ENCODE data around the gene PAX2.

Gene PAX2

DNA sequence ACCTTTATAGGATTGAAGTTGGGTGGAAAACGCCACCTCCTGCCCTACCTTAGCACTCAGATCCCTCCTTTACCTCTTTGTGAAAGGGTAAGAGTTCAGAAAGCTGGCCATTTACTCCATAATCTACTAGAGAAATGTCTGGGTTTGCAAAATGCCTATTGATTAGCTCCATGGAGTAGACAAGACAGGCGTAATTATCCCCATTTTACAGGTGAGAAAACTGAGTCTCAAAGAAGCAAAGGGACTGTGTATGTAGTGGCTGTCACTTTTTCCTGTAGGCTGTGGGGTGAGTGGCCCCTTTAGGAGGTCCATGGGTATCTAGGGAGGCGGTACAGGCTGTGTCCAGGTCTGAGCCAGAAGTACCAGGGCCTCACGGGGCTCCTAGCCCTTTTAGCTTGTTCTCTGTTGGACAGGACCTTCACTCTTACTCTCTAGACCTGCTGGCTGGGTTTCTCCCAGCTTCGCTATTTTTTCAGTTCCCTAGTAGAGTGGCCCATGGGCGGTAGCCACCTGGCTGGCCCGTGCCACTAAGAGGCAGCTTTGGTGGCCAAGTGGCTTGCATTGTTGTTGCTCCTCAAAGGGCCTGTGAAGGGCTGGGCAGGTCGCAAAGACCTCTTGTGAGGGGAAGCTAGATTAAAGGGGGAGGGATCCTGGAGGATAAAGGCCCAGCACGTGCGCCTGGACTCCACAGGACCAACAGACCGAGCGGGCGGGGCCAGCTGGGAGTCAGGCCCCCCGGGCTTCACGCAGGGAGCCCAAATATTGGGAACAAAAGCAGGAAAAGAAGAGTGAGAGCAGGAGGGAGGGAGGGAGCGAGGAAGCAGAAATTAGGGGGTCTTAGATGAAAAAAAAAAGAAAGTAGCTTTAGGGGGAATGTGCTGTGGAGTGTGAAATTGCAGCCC, 4.7 kb upstream of the PAX2 start:
- no peak for DNase-seq

DNA sequence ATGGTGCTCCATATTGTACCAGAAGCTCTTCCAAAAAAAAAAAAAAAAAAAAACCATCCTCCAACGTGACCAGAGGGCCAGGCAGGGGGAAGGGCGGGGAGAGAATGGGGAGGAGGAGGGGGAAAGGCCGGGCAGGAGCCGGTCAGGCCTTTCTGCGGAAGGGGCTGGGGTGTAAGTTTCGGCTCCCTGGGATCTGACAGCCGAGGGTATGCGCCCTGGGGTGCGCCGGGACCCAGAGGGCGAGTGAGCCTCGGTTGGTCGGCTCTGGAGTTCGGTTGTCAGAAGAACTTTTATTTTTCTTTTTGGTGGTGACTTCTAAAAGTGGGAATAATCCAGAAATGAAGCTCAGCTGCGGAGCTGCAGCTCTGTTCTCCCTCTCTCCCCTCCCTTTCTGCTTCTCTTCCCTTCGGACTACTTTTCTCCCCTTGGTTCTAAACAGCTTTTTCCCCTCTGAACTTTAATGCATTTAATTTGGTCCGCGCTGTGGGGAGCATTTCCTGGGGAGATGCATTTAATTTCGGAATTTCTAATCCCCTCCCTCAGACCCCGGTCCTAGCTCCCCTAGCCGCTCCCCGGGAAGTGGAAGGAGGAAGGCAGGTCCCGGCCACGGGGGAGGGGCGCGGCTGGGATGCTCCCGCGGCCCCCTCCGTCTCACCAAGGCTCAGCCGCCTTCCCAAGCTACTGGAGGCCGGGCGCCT, 3.9 kb upstream of the PAX2 start:
- no peak for DNase-seq

- no peak for DNase-seq
Observed at GRCh38 chr10:100742076-100742771, 3.2 kb upstream of the PAX2 start.

DNA sequence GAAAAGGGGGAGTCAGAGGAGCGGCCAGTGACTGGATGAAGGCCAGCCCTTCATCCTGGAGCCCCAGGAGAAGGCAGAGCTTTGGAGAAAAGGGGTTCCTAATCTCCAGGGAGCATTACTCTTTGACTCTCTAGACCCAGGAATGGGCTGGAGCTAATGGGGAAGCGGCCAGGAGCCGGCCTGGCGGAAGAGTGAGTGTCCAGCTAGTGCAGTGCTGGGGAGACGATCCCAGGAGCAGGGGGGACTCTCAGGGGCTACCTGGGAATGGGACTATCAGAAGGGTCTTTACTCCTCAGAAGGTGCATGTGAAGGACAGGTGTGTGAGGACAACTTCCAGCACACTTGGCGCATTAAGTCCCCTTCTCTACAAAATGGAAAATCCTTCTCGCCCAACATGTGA, 2.4 kb upstream of the PAX2 start:
- DNase-seq: no peak

- DNase-seq: peak; percentile 53 to 81
Observed at GRCh38 chr10:100743626-100744135, 1.7 kb upstream of the PAX2 start.

DNA sequence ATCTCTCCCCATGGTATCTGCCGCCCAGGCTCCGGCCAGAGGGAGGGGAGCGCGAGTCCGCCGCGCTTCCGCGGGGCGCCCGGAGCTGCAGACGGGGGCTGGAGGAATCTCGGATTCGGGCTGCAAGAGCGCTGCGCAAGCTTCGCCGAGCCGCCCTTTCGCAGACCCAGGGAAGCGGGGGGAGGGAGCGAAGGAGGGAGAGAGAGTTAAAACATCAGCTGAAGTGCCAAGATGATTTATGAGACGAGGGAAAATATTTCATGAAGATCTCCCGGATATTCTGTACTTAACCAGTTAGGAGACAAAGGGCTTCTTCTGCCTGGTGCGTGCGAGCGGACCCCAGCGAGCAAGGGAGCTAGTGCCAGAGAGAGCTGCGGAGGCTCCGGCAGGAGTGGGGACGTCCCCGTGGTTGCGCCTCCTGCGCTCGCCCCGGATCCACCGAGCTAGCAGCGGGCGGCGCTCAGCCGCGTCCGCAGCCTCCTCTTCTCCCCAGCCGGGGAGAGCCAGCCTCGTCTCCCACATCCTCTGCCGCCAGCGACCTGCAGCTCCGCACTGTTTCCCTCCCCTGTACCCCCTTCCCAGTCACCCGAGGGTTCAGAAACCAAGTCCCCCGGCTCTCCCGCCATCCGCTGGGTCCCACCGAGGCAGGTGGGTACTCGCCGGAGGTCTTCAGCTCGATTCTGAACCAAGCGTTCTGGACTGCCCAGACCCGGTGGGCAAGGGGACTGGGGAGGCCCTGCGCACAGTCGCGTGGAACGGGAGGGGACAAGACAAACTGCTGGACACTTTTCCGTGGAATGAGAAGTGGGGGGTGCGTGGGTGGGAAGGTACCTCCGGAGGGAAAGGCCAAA, 1.0 kb upstream of the PAX2 start:
- DNase-seq: no peak

- no peak for DNase-seq
Observed at GRCh38 chr10:100745882-100746783, 751 bp downstream of the PAX2 start.

GRCh38 chr10:100746784-100747455, 1.5 kb downstream of the PAX2 start:
- no peak for DNase-seq

- no peak for DNase-seq
Observed at GRCh38 chr10:100747456-100748230, 2.3 kb downstream of the PAX2 start.

DNA sequence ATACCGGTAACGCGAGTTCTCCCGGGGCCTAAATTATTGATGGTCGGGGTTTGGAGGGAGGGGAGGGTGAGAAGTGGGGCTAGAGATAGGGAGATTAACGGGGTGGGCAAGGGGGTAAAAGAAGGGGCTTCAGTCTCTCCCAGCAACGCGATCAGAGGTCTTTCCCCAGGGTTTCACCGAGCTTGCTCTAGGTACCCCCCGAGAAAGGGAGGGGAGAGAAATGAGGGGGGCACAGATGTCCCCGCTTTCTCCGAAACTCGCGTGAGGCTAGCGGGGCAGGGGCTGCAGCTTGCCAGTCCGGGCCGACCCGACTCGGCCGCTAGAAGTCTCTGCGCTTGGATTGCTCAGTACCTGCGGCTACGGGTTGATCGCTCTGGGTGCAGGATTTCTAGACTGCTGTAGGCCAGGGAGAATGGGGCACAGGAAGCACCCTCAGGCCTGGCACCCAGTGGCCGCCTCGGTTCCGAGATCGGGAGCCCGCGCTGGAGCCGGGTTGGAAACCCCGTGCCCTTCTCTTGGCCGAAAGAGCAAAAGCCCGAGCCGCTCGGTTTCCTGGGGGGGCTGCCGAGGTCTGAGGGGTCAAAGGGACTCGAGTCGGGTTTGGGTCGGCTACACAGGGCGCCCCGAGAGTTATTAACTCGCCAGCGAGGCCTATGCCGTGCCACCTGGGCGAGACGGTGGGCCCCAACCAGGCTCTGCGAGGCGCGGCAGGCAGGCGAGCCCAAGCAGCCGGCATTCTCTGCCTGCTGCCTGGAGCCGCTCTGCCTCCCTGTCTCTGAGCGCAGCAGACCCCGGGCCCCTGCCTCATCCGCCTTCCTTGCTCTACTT, 3.1 kb downstream of the PAX2 start:
- DNase-seq: no peak

- no peak for DNase-seq
Observed at GRCh38 chr10:100749059-100749308, 3.6 kb downstream of the PAX2 start.

DNA sequence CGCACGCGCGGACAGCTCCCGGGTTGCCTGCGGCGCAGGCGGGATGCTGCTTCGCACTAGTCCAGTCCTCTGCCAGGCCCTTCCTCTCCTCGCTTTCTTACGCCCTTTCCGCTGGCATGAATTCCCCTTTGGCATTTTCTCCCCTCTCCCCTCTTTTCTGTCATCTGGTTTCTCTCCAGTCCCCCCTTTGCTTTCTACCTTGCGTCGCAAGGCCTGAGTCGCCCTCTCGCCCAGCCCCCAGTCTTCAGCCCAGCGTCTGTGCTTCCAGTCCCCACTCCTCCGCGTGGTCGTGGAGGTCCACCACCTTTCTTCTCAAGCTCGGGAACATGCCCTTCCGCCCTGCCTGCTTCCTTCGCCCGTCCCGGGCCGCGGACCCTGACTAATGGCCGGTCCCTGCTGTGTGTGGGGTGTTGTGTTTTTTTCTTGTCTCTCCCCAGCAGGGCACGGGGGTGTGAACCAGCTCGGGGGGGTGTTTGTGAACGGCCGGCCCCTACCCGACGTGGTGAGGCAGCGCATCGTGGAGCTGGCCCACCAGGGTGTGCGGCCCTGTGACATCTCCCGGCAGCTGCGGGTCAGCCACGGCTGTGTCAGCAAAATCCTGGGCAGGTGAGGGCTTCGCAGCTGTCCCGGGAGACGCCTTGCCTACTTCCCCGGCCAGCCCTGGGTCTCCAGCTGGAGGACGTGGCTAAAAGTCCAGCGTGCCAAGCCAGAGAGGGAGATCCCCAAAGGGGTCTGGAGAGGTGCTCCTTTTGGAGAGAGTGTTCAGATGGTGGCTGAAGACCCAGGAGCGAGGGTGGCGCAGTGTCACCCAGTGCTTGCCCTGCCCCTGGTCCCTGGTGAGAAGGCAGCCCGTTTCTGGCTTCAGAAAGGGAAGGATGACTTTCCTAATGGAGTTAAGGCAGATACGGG, 4.2 kb downstream of the PAX2 start:
- no peak for DNase-seq

GRCh38 chr10:100750291-100751210, 5.2 kb downstream of the PAX2 start:
- DNase-seq: no peak

GRCh38 chr10:100751211-100751933, 6.0 kb downstream of the PAX2 start:
- DNase-seq: no peak

- no peak for DNase-seq
Observed at GRCh38 chr10:100755821-100756220, 10.4 kb downstream of the PAX2 start.

DNA sequence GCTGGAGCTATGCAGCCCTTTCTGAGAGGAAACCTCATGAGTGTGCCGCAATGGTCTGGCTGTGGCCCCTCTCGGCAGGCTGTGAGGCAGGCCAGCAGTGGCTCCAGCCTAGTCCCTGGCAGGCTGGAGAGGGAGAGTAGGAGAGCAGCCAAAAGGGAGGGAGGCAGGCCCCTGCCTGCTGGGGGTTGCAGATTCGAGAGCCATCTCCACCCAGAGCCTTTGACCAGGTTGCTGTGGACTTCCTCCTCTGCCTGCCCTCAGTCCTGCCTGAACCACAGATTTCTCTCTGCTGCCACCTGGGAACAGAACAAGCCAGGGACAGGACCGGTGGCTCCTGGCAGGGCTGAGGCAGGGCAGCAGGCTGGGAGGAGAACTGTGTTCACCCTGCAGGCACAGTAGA, 13.9 kb downstream of the PAX2 start:
- no peak for DNase-seq

Measured in inflammatory macrophage treated with lipopolysaccharide for 1 hour (primary cell).